Vagina (tissue), 2 donors: ENCODE measurements around the gene ZC3H12C. TPM values are rescaled to one million over a fixed set of nuclear protein-coding genes. Genes with fewer than 3 reads are reported as not detected.

Experiments used
- DNase-seq, 2 donors: peaks; one replicate each; pipeline ENCODE4 v3.0.0-alpha.2; 2017; ENCODE audit errors: extremely low spot score in 2 of 2
- H3K27ac ChIP-seq: fragments of 200-600 bp; sonication (generic); one replicate; pipeline ENCODE4 v1.5.1; 2019
- H3K27me3 ChIP-seq: fragments of 200-600 bp; sonication (generic); one replicate; pipeline ENCODE4 v1.5.1; 2019
- H3K36me3 ChIP-seq, 2 donors: fragments of 200-600 bp; sonication (generic); one replicate each; pipeline ENCODE4 v1.5.1; 2017 to 2019
- H3K4me1 ChIP-seq: fragments of 200-600 bp; sonication (generic); one replicate; pipeline ENCODE4 v1.5.1; 2019
- H3K4me3 ChIP-seq, 2 donors: fragments of 200-600 bp; sonication (generic); 1 replicate in 1 of 2; 2 replicates in 1 of 2; pipeline ENCODE4 v1.5.1; 2016 to 2019
- H3K9me3 ChIP-seq: fragments of 200-600 bp; sonication (generic); one replicate; pipeline ENCODE4 v1.5.1; 2019
- POLR2A ChIP-seq, 2 donors: fragments of 450-650 bp; IDR thresholded peaks; one replicate each; pipeline ENCODE4 v1.6.1; 2017; ENCODE audit warnings: antibody characterized with exemption in 2 of 2, mild to moderate bottlenecking in 2 of 2, moderate library complexity in 2 of 2
- intact Hi-C: fragments of 100-400 bp; cut with DNase I; formaldehyde crosslinking; loops from one replicate; pipeline ENCODE4 v1.15.1; 2023
- total RNA-seq: library from RNA; depleted of rRNA; stranded (reverse); fragments of >200 nt; gene quantifications from one replicate; pipeline ENCODE4 v1.2.3, GENCODE V29; 2016
- TF ChIP-seq, protein P1 (sequence below), 3 experiments: fragments of 450-650 bp in 2 of 3; fragments of 200-600 bp in 1 of 3; sonication (generic) in 1 of 3; IDR thresholded peaks; one replicate each; pipeline ENCODE4 v1.5.1; 2017 to 2019; ENCODE audit warnings: antibody characterized with exemption in 3 of 3, mild to moderate bottlenecking in 2 of 3, moderate library complexity in 2 of 3

The ZC3H12C gene
- total RNA-seq, 1 donor from 2014 or later = 16.7 TPM

DNA sequence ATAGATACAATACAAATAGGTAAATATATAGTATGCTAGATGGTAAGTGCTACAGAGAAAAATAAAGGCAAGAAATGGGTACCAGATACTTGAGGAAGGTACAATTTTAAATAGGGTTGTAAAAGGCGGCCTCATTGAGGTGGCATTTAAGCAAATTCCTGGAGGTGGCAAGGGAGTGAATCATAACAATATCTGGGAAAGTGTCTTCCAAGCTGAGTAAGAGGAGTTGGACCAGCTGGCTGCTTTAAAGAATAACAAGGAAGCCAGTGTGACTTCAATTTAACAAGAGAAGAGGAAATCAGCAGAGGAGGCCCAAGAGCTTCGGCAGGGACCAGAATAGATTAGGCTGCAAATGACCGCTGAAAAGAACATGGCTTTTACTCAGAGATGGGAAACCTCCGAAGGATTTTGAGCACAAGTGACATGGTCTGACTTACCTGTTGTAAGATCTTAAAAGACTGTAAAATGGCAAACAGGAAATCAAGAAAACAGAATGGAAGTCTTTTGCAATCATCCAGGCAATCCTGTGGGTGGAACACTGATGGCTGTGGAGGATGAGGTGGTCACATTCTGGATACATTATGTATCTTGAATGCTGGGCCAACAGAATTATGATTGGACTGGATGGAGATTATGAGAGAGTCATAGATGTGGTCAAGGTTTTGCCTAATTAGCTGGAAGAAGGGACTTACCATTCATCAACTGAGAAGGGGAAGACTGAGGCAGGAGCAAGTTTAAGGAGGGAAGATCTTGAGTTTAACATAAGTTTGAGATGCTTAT is 126.0 kb downstream of the ZC3H12C start:
- Histone ChIP-seq H3K27ac (no peak overlapping the region), H3K4me1 (no peaks in the 10 kb centered on the region), H3K36me3 (no peaks in the 10 kb centered on the region), H3K4me3 (no peak overlapping the region), H3K27me3 (no peaks in the 10 kb centered on the region), H3K9me3 (no peaks in the 10 kb centered on the region)
- no peak for DNase-seq
- intact Hi-C loops = no loop called here
- TF ChIP-seq POLR2A (IDR thresholded peaks at IDR 0.05) = no peak
- TF ChIP-seq, protein P1, sequence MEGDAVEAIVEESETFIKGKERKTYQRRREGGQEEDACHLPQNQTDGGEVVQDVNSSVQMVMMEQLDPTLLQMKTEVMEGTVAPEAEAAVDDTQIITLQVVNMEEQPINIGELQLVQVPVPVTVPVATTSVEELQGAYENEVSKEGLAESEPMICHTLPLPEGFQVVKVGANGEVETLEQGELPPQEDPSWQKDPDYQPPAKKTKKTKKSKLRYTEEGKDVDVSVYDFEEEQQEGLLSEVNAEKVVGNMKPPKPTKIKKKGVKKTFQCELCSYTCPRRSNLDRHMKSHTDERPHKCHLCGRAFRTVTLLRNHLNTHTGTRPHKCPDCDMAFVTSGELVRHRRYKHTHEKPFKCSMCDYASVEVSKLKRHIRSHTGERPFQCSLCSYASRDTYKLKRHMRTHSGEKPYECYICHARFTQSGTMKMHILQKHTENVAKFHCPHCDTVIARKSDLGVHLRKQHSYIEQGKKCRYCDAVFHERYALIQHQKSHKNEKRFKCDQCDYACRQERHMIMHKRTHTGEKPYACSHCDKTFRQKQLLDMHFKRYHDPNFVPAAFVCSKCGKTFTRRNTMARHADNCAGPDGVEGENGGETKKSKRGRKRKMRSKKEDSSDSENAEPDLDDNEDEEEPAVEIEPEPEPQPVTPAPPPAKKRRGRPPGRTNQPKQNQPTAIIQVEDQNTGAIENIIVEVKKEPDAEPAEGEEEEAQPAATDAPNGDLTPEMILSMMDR (IDR thresholded peaks at IDR 0.05) = no peak

Other genes starting within 250 kb of the ZC3H12C start
- 55.0 TPM for gene RDX, start 203.2 kb downstream of the ZC3H12C start, total RNA-seq